AG04449 (cell line): ENCODE measurements around the gene AMY1C.
"Not testable (repeated sequence)": the region's sequence is repeated elsewhere in the genome, so short reads cannot be mapped to it uniquely, and the experiment has no call there.

Source experiments
- CTCF ChIA-PET: fragments of 350-600 bp; formaldehyde crosslinking; extraction: SDS; loops from one replicate; lab custom pipeline; 2021; ENCODE audit warnings: antibody characterized with exemption; lab: Yijun Ruan, JAX
- POLR2A ChIA-PET: fragments of 400-600, 350-600 bp; formaldehyde crosslinking; extraction: SDS; loops from one replicate; lab custom pipeline; 2020; ENCODE audit warnings: antibody characterized with exemption, inconsistent platforms; lab: Yijun Ruan, JAX
- DNase-seq: peaks from one replicate; pipeline ENCODE4 v3.0.0-alpha.2; 2010; ENCODE audit warnings: low read depth, low spot score
- H3K4me3 ChIP-seq: 2 replicates; pipeline ENCODE4 v1.5.1; 2011; ENCODE audit warnings: low read depth, mild to moderate bottlenecking, control low read depth, low read length
- TF ChIP-seq, protein P1 (sequence below): IDR thresholded peaks from one replicate; pipeline ENCODE4 v1.5.1; 2011; ENCODE audit warnings: mild to moderate bottlenecking, moderate library complexity, low read length, control low read depth, inconsistent platforms; ENCODE audit not compliant: insufficient read depth; ENCODE audit errors: missing control alignments

Gene AMY1C

DNA sequence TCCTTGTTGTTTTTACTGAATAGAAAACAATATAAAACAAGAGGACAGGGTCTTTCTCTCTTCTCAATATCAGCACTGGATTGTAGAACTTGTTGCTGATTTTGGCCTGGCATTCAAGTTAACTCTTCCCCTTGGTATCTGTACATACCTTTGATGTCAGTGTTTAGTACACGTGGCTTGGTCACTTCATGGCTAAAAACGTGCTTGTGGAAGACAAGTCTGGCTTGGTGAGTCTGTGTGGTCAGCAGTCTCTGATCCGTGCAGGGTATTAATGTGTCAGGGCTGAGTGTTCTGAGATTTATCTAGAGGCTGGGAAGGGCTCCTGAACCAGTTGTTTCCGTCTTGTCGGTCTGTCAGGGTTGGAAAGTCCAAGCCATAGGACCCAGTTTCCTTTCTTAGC is at the start of gene AMY1C:
Gene AMY1C, plus strand, starts transcription at position 301 of the 400 bp plus-strand sequence. CDS start 572 bp downstream, outside the sequence.
- DNase-seq, H3K4me3 ChIP-seq, CTCF ChIA-PET, POLR2A ChIA-PET: not testable (repeated sequence)

DNA sequence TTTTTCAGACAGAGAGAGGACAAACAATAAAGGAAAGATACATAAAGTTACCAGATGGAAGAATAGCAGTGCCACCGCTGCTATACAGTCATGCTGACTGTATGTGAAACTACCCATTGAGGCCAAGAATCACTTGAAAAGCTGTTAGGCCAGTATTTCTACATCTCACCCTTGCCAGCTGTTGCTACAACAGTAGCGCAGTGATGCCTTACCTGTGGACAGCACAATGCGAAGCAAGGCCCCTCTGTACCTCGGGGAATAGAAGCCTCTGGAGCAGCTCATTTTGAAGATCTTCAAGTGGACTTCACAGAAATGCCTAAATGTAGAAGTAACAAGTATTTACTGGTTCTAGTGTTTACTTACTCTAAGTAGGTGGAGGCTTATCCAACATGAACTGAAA is 49.0 kb upstream of the AMY1C start:
- DNase-seq, POLR2A ChIA-PET, CTCF ChIA-PET, H3K4me3 ChIP-seq: not testable (repeated sequence)

DNA sequence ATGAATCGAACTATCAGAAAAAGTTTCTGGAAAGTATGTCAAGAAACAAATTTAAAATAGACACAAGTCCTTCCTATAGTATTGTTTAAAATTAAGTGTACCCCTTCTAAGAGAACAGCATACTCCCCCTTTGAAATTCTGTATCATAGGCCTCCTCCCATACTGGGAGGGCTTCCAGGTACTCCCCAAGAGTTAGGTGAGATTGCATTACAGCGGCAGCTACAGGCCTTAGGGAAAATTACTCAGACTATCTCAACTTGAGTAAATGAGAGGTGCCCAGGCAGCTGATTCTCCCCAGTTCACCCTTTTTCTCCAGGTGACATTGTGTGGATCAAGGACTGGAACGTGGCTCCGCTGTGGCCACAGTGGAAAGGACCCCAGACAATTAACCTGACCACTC is 48.4 kb upstream of the AMY1C start:
- CTCF ChIA-PET, DNase-seq, H3K4me3 ChIP-seq, POLR2A ChIA-PET: not testable (repeated sequence)

DNA sequence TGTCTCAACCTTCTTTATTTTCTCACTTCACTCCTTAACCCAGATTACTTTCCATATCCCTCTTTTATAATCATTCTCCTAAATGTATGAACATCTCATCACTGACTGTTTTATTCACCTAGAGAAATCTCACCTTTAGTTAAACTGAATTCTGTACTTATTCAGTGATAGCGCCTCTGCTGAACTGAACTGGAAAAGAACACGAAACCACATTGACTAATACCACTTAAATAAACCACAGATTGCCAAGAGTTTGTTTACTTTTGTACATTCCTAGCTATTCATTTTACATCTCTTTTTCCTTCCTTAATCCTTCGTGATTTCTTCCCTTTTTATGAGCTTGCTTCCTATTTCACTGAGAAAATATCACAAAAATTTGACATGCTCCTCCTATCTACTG is 42.0 kb upstream of the AMY1C start:
- POLR2A ChIA-PET, H3K4me3 ChIP-seq, CTCF ChIA-PET, DNase-seq: not testable (repeated sequence)

- H3K4me3 ChIP-seq, DNase-seq, POLR2A ChIA-PET, CTCF ChIA-PET: not testable (repeated sequence)
Observed at GRCh38 chr1:103710381-103710780, 39.3 kb upstream of the AMY1C start.

DNA sequence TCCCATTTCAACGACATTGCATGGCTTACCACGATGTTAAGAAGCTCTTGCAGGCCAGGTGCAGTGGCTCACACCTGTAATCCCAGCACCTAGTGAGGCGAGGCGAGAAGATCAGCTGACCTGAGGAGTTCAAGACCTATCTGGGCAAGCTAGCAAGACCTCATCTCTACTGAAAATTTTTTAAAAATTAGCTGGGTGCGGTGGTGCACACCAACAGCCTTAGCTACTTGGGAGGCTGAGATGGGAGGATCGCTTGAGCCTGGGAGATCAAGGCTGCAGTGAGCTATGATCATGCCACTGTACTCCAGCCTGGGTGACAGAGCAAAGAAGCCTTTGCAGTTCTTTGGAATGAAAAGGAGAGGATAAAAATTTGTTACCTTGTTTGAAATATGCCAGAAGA is 32.3 kb upstream of the AMY1C start:
- DNase-seq, POLR2A ChIA-PET, H3K4me3 ChIP-seq, CTCF ChIA-PET: not testable (repeated sequence)

DNA sequence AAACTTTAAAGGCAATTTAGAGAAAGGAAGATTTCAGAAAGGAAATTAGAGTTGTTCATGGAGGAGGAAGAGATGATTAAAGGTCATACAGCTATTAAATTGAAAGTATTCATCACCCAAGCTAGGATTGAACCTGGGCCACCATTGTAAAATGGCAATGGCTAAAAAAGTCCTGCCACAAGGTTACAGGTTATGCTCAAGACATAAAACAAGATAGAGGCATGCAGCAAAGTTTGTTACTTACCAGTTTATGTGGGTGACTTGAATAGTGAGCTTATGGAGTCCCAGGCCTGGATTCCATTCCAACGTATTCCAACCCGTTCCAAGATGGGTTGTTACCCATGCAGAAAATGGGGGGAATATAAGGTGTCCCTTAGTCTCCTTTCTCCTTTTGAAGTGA is 28.2 kb upstream of the AMY1C start:
- CTCF ChIA-PET, DNase-seq, H3K4me3 ChIP-seq, POLR2A ChIA-PET: not testable (repeated sequence)

GRCh38 chr1:103735334-103735733 is 14.4 kb upstream of the AMY1C start:
- CTCF ChIA-PET, POLR2A ChIA-PET, H3K4me3 ChIP-seq, DNase-seq: not testable (repeated sequence)

GRCh38 chr1:103738031-103738430 is 11.7 kb upstream of the AMY1C start:
- CTCF ChIA-PET, DNase-seq, POLR2A ChIA-PET, H3K4me3 ChIP-seq: not testable (repeated sequence)

- DNase-seq, POLR2A ChIA-PET: not testable (repeated sequence)
Observed at GRCh38 chr1:103744449-103744848, 5.2 kb upstream of the AMY1C start.

GRCh38 chr1:103745040-103745439 is 4.7 kb upstream of the AMY1C start:
- H3K4me3 ChIP-seq, CTCF ChIA-PET, DNase-seq, POLR2A ChIA-PET: not testable (repeated sequence)

More at GRCh38 chr1:103744449-103744848, 5.2 kb upstream of the AMY1C start:
- H3K4me3 ChIP-seq, CTCF ChIA-PET: not testable (repeated sequence)

- H3K4me3 ChIP-seq, POLR2A ChIA-PET, CTCF ChIA-PET, DNase-seq: not testable (repeated sequence)
Observed at GRCh38 chr1:103748273-103748672, 1.4 kb upstream of the AMY1C start.

DNA sequence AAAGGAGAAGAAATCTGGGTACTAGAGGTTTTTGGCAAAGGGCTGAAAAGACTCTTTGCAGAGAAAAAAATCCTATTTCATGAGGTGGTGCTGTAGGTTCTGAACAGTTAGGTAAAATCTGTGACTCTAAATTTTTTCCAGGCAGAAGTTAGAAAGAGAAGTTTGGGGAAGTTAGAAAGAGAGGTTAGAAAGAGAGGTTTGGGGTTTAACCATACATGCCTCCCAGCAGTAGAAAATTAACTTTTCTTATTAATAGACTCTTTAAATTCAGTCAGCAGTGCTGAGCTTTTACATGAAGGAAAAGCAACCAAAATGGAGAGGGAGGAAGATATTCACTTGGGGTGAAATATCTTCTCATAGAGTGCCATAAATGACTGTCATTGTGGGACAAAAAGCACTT is 12.2 kb downstream of the AMY1C start:
- TF ChIP-seq, protein P1, sequence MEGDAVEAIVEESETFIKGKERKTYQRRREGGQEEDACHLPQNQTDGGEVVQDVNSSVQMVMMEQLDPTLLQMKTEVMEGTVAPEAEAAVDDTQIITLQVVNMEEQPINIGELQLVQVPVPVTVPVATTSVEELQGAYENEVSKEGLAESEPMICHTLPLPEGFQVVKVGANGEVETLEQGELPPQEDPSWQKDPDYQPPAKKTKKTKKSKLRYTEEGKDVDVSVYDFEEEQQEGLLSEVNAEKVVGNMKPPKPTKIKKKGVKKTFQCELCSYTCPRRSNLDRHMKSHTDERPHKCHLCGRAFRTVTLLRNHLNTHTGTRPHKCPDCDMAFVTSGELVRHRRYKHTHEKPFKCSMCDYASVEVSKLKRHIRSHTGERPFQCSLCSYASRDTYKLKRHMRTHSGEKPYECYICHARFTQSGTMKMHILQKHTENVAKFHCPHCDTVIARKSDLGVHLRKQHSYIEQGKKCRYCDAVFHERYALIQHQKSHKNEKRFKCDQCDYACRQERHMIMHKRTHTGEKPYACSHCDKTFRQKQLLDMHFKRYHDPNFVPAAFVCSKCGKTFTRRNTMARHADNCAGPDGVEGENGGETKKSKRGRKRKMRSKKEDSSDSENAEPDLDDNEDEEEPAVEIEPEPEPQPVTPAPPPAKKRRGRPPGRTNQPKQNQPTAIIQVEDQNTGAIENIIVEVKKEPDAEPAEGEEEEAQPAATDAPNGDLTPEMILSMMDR = no peak
- no peak overlapping the region for H3K4me3 ChIP-seq
- POLR2A ChIA-PET = no interaction called here
- CTCF ChIA-PET = no interaction called here
- no peak for DNase-seq
